ENCODE results near the gene ATRNL1. TPM values are rescaled to one million over a fixed set of nuclear protein-coding genes. Genes with fewer than 3 reads are reported as not detected.

Gene ATRNL1
- total and polyA plus RNA-seq, 2 of the 8 experiments (the other 6 are each of a cell fraction or from before 2014, with no cell fraction given), result 5.1 to 17.6 TPM

DNA sequence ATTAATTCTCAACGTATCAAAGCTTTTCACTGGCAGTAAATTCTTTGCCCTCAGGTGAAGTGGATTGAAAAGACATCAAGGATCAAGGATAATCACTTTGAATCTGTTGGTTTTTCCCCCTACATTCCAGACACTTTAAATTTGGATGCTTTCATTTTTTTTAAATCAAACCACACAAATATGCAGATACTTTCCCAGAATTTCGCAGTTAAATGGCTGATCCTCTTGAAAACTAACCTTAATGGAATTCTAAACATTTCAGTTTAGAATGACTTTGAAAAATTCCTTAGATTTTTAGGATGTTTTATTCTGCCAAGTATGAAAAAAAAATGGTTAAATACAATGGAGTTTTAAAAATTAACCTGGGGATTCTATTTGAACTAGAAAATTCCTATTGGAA lies 853.9 kb downstream of the ATRNL1 start (continued):
- TF ChIP-seq NRF1 (IDR thresholded peaks at IDR 0.05; ENCODE audit: low read depth, low read length) (no peak), PHF8 (conservative IDR thresholded peaks at IDR 0.05; ENCODE audit: low read depth, low read length) (no peak), RXRA (IDR thresholded peaks at IDR 0.05; ENCODE audit: insufficient read depth, low read depth, low read length) (no peak)
- TF ChIP-seq, protein P1, sequence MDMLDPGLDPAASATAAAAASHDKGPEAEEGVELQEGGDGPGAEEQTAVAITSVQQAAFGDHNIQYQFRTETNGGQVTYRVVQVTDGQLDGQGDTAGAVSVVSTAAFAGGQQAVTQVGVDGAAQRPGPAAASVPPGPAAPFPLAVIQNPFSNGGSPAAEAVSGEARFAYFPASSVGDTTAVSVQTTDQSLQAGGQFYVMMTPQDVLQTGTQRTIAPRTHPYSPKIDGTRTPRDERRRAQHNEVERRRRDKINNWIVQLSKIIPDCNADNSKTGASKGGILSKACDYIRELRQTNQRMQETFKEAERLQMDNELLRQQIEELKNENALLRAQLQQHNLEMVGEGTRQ (IDR thresholded peaks at IDR 0.05; ENCODE audit: low read length), result no peak

All from H1 (cell line).